HL-60 (cell line): ENCODE measurements around the gene C16orf90.

Experiments used
- CTCF ChIP-seq: IDR thresholded peaks from one replicate; pipeline ENCODE4 v1.5.1; 2011; ENCODE audit warnings: low read length, control low read depth, inconsistent platforms; ENCODE audit not compliant: insufficient read depth
- REST ChIP-seq: IDR thresholded peaks from 2 replicates; pipeline ENCODE4 v1.6.1; 2012; ENCODE audit warnings: low read depth; ENCODE audit not compliant: insufficient replicate concordance

GRCh38 chr16:3503523-3503922 is 8.2 kb upstream of the C16orf90 start:
- TF ChIP-seq CTCF (no peak), REST (no peak)
